ENCODE results near the gene MED4. TPM values are rescaled to one million over a fixed set of nuclear protein-coding genes. Genes with fewer than 3 reads are reported as not detected.

MED4 gene
- total RNA-seq, 1 donor: 26.1 TPM

DNA sequence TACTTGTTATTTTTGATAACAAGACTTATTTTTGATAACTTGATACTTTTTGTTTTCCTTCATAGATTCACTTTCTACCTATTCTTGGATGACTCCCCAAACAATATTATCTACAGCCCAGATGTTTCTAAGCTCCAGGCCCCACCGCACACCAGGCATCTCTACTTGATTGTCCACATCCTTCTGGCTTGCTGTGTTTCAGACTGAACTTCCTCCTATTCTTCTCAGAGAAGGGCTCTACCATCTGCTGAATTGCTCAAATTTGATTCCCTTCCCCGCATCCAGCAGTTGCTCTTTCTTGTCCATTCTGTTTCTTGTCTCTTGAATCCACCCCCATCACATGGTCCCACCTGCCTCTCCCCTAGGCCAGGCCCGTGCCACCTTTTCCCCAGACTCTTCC, 44.4 kb downstream of the MED4 start:
- no peak for DNase-seq (ENCODE audit: insufficient read length, low spot score, missing footprints)
- Histone ChIP-seq H3K9me3 (ENCODE audit: low read depth, low read length) (no peaks in the 10 kb centered on the region), H3K4me1 (ENCODE audit: insufficient read depth, low read length) (no peaks in the 10 kb centered on the region), H3K36me3 (ENCODE audit: insufficient read depth, low read length) (peaks cover 52% of the 10 kb centered on the region), H4K20me1 (ENCODE audit: insufficient read depth, low read length) (no peaks in the 10 kb centered on the region), H2AFZ (ENCODE audit: low read length) (no peak overlapping the region), H3K79me2 (ENCODE audit: insufficient read depth, low read length) (no peaks in the 10 kb centered on the region), H3K27ac (ENCODE audit: low read depth, low read length) (no peak overlapping the region), H3K27me3 (ENCODE audit: insufficient read depth, low read length) (no peaks in the 10 kb centered on the region), H3K4me3 (ENCODE audit: insufficient read depth, low read length) (no peak overlapping the region), H3K4me2 (ENCODE audit: insufficient read depth, low read length) (no peak overlapping the region)
- TF ChIP-seq, protein P1, sequence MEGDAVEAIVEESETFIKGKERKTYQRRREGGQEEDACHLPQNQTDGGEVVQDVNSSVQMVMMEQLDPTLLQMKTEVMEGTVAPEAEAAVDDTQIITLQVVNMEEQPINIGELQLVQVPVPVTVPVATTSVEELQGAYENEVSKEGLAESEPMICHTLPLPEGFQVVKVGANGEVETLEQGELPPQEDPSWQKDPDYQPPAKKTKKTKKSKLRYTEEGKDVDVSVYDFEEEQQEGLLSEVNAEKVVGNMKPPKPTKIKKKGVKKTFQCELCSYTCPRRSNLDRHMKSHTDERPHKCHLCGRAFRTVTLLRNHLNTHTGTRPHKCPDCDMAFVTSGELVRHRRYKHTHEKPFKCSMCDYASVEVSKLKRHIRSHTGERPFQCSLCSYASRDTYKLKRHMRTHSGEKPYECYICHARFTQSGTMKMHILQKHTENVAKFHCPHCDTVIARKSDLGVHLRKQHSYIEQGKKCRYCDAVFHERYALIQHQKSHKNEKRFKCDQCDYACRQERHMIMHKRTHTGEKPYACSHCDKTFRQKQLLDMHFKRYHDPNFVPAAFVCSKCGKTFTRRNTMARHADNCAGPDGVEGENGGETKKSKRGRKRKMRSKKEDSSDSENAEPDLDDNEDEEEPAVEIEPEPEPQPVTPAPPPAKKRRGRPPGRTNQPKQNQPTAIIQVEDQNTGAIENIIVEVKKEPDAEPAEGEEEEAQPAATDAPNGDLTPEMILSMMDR (IDR thresholded peaks at IDR 0.05; ENCODE audit: extremely low read depth, low read depth, low read length): no peak

- Histone ChIP-seq H2AFZ (ENCODE audit: low read length) (no peak overlapping the region), H3K36me3 (ENCODE audit: insufficient read depth, low read length) (peaks cover 23% of the 10 kb centered on the region), H4K20me1 (ENCODE audit: insufficient read depth, low read length) (no peaks in the 10 kb centered on the region), H3K27me3 (ENCODE audit: insufficient read depth, low read length) (no peaks in the 10 kb centered on the region), H3K4me3 (ENCODE audit: insufficient read depth, low read length) (no peak overlapping the region), H3K4me2 (ENCODE audit: insufficient read depth, low read length) (peak overlapping the region; percentile 54), H3K4me1 (ENCODE audit: insufficient read depth, low read length) (peaks cover 19% of the 10 kb centered on the region), H3K27ac (ENCODE audit: low read depth, low read length) (peak overlapping the region; percentile 54), H3K79me2 (ENCODE audit: insufficient read depth, low read length) (peaks cover 4% of the 10 kb centered on the region), H3K9me3 (ENCODE audit: low read depth, low read length) (no peaks in the 10 kb centered on the region)
- TF ChIP-seq, protein P1 (IDR thresholded peaks at IDR 0.05; ENCODE audit: extremely low read depth, low read depth, low read length): no peak
- peak; percentile 91 for DNase-seq (ENCODE audit: insufficient read length, low spot score, missing footprints)
Observed at GRCh38 chr13:48043789-48044503, 51.0 kb downstream of the MED4 start.

DNA sequence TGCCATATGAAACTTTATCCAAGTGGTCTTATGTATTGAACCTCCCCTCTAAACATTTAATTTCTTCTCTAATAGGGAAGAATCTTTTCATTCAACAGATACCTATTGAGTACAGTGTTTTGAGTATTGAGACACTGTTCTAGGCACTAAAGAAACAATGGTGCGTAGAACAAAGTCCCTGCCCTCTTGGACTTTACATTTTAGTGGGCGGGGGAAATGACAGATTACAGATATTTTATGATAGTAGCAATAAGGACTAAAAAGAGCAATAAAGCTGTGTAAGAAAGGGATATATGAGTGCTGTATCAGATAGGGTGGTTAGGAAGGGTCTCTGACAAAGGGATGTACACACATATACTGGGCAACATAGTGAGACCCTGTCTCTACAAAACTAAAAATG, 52.0 kb downstream of the MED4 start:
- Histone ChIP-seq H3K27me3 (ENCODE audit: insufficient read depth, low read length) (no peaks in the 10 kb centered on the region), H3K79me2 (ENCODE audit: insufficient read depth, low read length) (peaks cover 10% of the 10 kb centered on the region), H3K4me2 (ENCODE audit: insufficient read depth, low read length) (no peak overlapping the region), H3K9me3 (ENCODE audit: low read depth, low read length) (no peaks in the 10 kb centered on the region), H3K4me1 (ENCODE audit: insufficient read depth, low read length) (peaks cover 27% of the 10 kb centered on the region), H2AFZ (ENCODE audit: low read length) (no peak overlapping the region), H3K27ac (ENCODE audit: low read depth, low read length) (peak overlapping the region; percentile 54), H4K20me1 (ENCODE audit: insufficient read depth, low read length) (no peaks in the 10 kb centered on the region), H3K4me3 (ENCODE audit: insufficient read depth, low read length) (no peak overlapping the region), H3K36me3 (ENCODE audit: insufficient read depth, low read length) (peaks cover 13% of the 10 kb centered on the region)
- TF ChIP-seq, protein P1 (IDR thresholded peaks at IDR 0.05; ENCODE audit: extremely low read depth, low read depth, low read length): no peak
- no peak for DNase-seq (ENCODE audit: insufficient read length, low spot score, missing footprints)

- Histone ChIP-seq H3K79me2 (ENCODE audit: insufficient read depth, low read length) (peaks cover 10% of the 10 kb centered on the region), H3K27me3 (ENCODE audit: insufficient read depth, low read length) (no peaks in the 10 kb centered on the region), H3K9me3 (ENCODE audit: low read depth, low read length) (no peaks in the 10 kb centered on the region), H2AFZ (ENCODE audit: low read length) (no peak overlapping the region), H3K4me3 (ENCODE audit: insufficient read depth, low read length) (no peak overlapping the region), H3K36me3 (ENCODE audit: insufficient read depth, low read length) (peaks cover 11% of the 10 kb centered on the region), H3K4me2 (ENCODE audit: insufficient read depth, low read length) (no peak overlapping the region), H3K4me1 (ENCODE audit: insufficient read depth, low read length) (peaks cover 35% of the 10 kb centered on the region), H3K27ac (ENCODE audit: low read depth, low read length) (peak overlapping the region; percentile 14), H4K20me1 (ENCODE audit: insufficient read depth, low read length) (peaks cover 3% of the 10 kb centered on the region)
- TF ChIP-seq, protein P1 (IDR thresholded peaks at IDR 0.05; ENCODE audit: extremely low read depth, low read depth, low read length): no peak
- DNase-seq (ENCODE audit: insufficient read length, low spot score, missing footprints): no peak
Observed at GRCh38 chr13:48040896-48041295, 54.0 kb downstream of the MED4 start.

Data from osteoblast (primary cell).